H54 (cell line): ENCODE results near the gene GPRIN1.

Experiments
- DNase-seq: peaks from one replicate; pipeline ENCODE4 v3.0.0; 2011; ENCODE audit warnings: low spot score, mixed read lengths; ENCODE audit not compliant: insufficient read length
- FAIRE-seq: peaks from 3 replicates; lab custom pipeline; 2011; peaks lifted over from hg19 to GRCh38; lab: Jason Lieb, UNC
- POLR2A ChIP-seq: IDR thresholded peaks from 2 replicates; pipeline ENCODE4 v1.6.1; 2011; ENCODE audit warnings: low read depth, mild to moderate bottlenecking, low read length

Gene GPRIN1

DNA sequence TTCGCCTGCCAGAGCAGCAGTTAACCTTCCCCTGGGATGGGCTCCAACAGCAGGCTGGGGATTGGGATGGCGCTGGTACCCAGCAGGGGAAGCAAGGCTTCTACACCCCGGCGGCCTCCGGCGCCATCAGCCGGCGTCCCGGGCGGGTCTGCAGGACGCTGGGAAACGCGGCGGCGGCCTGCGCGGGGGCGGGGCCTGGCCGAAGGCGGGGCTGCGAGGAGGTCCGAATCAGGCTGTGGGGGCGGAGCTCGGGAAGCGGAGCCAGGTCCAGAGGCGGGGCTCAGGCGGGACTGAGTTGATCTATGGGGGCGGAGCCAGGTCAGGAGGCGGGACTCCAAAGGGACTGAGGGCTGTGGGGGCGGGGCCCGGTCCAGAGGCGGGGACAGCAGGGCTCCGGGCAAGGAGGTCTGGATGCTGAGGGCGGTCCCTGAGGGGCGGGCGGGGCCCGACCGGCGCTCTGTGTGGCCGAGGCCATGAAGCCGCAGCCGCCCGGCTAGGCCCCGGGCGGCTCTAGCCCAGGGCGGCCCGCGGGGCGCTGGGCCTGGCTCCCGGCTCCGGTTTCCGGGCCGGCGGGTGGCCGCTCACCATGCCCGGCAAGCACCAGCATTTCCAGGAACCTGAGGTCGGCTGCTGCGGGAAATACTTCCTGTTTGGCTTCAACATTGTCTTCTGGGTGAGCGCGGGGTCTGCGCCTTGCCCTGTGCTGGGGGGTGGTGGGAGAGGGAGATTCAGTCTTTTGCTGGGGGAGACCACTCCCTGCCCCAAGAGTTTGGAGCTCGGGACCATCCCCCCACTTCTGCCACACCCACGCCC is 37.3 kb upstream of the GPRIN1 start, which contains the start of gene TSPAN17:
TSPAN17 (plus strand) TSS at position 455 of the 813 bp plus-strand sequence; CDS start at position 587, 132 bp downstream.
- TF ChIP-seq POLR2A, result peak; percentile 87
- DNase-seq (peak; percentile 97), FAIRE-seq (no peak)

DNA sequence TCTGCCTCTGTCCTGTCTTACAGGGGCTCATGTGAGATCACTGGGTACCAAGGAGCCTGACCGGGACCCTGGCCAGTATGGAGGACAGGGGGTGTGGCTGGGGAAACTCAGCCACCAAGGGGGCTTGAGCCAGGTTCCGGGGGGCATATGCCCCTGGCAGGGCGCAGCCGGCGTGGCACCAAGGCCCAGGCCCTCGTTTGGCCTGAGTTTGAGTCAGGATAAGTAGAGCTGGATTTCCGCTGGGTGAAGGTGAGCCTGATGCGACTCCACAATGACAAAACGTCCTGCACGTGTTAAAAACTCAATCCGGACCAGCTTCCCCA is 36.7 kb upstream of the GPRIN1 start:
- DNase-seq, result no peak
- no peak for FAIRE-seq
- TF ChIP-seq POLR2A, result no peak

DNA sequence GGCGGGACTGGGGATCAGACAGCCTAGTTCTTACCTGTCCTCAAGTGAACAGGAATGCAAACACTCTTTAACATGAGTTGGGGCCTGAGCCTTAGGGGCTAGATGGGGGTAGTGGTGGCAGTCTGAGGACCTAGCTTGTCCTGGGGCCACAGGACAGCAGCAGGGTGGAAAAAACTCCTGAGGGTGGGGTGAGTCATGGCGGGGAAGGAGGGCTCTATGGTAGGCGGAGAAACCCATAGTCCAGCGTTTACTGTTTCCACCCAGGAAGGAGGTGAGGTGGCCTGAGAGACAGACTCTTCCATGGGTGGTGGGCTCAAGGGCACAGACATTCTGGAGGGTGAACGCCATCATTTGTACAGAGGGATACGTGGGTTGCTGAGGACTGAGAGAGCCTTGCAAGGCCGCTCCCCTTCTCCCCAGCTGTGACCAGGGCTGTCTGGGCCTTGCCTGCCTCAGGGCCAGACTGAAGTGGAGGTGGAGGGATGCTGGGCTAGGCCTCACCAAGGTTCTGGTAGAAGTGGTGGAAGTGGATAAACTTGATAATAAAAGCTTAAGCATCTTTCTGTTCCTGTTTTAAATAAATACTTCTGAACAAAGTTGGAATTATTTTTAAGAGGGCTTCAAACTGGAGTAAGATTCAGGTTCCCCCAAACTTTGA is 36.2 kb upstream of the GPRIN1 start:
- TF ChIP-seq POLR2A, result no peak
- FAIRE-seq (no peak), DNase-seq (peak; percentile 63)

DNA sequence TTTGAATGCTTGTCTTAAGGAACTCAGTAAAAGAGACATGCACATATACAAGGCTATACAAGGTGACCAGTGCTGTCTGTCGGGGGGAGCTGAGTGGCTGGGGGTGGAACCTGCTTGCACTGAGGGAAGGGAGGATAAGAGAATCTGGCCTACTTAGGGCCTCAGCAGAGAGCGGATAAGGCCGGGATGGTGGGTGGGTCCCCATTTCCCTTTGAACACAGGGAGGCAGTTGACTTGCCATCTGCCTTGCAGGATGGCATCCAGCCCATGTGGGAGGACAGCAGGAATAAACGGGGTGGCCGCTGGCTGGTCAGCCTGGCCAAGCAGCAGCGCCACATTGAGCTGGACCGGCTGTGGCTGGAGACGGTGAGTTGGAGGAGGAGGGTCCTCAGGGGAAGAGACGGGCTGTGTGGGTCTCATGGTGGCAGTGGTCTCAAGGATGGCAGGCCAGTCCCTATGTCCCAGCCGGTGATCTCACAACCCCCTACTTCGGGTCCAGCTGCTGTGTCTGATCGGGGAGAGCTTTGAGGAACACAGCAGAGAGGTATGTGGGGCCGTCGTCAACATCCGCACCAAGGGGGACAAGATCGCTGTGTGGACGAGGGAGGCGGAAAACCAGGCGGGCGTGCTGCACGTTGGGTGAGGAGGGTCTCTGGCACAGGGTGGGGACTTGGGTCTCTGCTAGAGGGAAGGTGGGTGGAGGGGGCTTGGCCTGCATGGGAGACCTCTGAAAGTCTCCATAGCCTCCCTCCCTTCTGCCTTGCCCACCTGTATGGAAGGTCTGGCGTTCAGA is 35.1 kb upstream of the GPRIN1 start:
- FAIRE-seq (no peak), DNase-seq (no peak)
- no peak for TF ChIP-seq POLR2A

DNA sequence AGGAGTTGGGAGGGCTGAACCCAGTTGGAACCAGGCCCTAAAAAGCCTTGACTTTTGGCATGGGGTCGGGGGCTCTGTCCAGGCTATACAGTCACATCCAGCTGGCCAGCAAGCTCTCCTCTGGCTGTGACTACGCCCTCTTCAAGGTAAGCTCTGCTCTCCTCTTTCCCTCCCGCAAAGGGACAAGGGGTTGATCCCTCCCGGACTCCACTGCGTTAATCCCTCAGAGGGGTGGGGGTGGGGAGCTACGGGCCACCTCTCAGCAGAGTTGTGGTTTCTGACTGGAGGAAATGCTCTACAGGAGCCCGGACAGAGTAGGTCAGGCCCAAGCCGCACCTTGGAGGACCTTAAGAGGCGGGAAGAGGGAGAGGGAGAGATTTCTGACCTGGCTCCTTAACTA is 34.3 kb upstream of the GPRIN1 start:
- DNase-seq, result no peak
- no peak for TF ChIP-seq POLR2A
- FAIRE-seq, result no peak

DNA sequence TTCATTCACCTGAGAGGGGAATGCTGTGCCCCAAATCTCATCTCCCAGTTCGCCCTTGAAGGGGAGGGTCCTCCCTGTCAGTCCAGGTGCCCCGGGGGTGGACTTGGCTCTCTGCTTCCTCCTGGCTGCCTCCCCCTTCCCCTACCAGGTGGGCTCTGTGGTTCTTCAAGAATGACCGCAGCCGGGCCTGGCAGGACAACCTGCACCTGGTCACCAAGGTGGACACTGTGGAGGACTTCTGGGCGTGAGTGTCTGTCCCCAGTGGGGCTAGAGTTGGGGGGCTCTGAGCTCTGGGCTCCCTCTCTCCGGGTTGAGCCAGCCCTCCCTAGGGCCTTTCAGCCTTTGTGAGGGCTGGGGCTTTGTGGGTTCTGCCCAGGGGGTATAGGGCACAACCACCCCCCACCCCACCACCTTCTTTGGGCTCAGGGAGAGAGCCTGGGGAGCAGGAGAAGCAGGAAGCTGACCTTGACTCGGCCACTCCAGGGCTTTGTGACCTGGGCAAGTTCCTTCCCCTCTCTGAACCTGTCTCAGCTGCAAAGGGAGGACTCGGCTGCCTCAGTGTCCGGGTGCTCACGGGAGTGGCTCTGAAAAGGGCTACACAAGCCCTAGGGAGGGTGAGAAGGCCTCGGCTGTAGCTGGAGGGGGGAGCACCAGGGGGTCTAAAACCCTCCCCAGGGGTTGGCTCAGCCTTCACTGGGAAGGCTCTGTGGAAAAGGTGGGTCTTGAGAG is 33.7 kb upstream of the GPRIN1 start:
- DNase-seq, result no peak
- no peak for FAIRE-seq
- no peak for TF ChIP-seq POLR2A

DNA sequence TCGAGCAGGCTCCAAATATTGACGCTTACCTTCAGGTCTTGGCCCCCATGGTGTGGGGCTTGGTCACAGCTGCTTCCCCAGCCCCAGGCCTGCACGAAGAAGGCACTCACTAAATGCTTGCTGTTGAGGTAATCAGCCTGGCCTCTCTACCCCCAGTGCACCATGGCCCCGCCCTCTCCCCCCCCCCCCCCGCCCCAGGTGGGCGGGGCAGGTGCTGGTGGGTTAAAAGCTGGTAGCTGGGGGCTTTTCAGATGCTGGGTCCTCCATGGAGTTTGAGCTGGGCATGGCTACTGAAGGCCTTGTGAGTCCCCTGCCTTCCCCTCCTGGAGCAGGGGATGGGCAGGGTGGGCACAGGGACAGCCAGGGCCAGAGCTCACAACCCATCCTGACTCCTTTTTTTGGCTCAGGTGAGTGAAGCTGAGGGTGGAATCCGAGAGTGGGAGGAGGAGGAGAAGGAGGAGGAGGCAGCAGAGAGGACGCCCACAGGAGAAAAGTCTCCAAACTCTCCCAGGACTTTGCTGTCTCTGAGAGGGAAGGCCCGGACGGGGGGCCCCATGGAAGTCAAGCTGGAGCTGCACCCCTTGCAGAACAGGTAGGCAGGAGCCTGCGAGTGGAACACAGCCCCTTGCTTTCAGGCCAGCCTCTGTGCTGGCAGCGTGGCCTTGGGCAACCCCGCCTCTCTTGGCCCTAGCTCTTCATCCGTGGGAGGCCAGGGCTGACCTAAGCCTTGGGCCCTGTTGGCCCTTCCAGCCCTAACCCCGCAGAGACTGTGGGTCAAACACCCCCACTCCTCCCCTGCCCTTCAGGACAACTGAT is 32.9 kb upstream of the GPRIN1 start:
- no peak for DNase-seq
- FAIRE-seq, result no peak
- TF ChIP-seq POLR2A, result no peak

DNA sequence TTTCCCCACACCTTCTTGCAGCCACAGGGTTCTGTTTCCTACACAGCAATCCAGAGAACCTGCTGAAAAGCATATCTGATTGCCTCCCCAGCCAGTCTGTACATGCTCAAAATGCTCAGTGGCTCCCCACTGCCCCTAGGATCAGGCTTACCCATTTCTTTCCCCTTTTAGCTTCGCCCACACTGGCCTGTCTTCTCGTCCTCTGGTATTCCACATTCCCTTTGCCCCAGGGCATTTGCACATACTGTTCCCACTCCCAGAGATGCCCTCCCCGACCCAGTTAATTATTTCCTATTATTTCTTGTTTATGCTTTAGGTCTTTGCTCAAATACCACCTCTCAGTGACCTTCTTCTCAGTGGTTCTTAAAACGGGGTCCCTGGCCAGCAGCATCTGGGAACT is 30.7 kb upstream of the GPRIN1 start:
- no peak for TF ChIP-seq POLR2A
- FAIRE-seq, result no peak

DNA sequence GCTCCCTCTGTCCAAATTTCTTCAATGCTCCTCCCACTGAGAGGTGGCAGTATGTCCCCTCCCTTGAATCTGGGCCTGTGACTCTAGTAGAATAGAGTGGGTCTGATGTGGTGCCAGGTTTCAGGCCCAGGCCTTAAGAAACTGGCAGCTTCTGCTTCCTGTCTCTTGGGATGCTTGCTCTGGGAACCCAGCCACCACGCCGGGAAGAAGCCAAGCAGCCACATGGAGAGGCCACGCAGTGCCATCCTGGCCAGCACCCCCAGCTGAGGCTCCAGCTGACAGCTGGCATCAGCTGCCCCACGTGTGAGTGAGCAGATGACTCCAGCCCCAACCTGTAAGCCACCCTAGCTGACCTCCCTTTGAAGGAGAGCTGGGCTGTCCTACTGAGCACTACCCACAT is 30.0 kb upstream of the GPRIN1 start:
- TF ChIP-seq POLR2A, result no peak
- DNase-seq, result no peak
- FAIRE-seq, result no peak

More for the DNA sequence above, 30.7 kb upstream of the GPRIN1 start:
- no peak for DNase-seq

DNA sequence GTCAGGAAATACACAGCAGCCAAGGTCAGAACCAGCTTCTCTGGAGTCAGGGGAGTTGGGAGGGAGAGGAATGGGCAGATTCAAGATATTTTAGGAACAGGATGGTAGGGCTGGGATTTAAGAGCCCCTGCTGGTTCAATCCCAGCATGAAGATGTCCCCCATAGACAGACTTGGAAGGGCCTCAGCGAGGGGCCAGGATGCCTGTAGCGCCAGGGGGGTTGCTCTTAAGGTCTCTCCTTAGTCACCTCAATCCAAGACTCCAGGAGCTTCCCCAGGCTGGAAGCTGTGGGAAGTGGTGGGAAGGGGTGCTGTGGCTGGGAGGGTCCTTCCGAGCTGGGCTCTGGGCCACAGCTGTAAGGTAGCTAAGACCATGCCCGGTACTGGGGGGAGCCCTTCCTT is 29.3 kb upstream of the GPRIN1 start:
- DNase-seq (no peak), FAIRE-seq (no peak)
- TF ChIP-seq POLR2A, result no peak

DNA sequence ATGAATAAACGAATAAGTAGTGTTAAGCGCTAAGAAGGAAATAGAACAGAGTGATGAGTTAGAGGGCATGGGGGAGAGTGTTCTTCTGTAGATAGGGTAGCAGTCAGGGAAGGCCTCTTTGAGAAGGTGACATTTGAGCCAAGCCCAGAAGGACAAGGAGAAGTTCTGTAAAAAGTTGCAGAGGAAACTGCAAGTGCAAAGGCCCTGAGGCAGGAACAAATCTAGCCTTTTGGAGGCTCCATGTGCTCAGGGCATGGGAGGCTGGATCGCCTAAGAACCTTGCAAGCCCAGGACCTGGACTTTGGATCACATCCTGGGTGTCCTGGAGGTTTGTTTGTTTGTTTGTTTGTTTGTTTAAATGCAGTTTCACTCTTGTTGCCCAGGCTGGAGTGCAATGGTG is 28.5 kb upstream of the GPRIN1 start:
- DNase-seq (no peak), FAIRE-seq (no peak)
- no peak for TF ChIP-seq POLR2A

DNA sequence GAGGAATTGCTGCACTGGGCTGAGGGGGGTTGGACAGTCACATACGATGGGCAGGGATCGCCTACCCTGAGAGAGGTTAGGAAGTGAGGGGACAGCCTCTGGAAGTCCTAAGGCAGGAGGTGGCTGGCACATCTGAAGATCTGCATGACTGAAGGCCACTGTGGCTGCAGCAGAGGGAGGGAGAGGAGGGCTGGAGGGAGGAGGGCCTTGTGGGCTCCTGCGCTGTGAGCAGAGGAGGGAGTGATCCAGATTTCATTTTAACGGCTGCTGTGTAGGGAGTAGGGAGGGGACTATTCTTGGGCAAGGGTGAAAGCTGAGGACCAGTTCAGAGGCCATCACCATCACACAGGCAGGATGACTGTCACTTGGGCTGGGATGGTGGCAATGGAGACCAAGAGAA is 27.6 kb upstream of the GPRIN1 start:
- no peak for TF ChIP-seq POLR2A
- DNase-seq, result no peak
- FAIRE-seq, result no peak

DNA sequence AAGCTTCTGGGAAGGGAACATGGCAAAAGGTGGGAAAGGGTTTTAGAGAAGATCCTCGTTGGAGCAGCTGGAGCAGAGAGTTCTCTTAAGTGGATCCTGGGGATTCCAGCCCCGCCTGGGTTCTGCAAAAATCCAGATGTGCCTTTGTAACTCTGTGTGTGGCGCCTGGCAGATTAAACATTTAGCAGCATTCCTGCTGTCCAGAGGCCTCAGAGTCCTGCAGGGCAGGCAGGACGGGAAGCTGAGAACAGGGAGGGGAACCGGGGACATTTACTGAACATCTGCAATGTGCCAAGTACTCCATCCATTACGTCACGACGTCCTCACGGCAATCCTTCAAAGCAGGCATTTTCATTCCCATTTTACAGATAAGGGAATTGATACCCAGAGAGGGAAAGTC is 26.5 kb upstream of the GPRIN1 start:
- DNase-seq, result no peak
- no peak for TF ChIP-seq POLR2A
- FAIRE-seq, result no peak

DNA sequence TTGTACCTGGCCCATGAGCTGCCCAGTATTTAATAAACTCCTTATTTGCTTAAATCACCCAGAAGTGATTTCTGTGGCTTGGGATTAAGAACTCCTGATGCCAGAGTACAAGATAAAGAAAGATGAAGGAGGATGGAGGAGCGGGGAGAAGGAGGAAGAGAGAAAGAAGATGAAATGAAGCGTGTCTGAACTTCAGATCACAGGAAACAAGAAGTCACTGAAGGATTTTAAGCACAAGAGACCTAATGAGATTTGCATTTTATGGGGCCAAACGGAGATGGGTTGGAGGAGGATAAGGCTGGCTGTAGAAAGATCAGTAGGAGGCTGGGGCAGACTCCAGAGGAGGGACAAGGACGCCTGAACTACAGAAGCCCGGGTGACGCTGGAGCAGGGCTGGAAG is 23.6 kb upstream of the GPRIN1 start:
- TF ChIP-seq POLR2A, result no peak
- no peak for DNase-seq
- FAIRE-seq, result no peak
